ENCODE data around the gene TMEM45A.

DNA sequence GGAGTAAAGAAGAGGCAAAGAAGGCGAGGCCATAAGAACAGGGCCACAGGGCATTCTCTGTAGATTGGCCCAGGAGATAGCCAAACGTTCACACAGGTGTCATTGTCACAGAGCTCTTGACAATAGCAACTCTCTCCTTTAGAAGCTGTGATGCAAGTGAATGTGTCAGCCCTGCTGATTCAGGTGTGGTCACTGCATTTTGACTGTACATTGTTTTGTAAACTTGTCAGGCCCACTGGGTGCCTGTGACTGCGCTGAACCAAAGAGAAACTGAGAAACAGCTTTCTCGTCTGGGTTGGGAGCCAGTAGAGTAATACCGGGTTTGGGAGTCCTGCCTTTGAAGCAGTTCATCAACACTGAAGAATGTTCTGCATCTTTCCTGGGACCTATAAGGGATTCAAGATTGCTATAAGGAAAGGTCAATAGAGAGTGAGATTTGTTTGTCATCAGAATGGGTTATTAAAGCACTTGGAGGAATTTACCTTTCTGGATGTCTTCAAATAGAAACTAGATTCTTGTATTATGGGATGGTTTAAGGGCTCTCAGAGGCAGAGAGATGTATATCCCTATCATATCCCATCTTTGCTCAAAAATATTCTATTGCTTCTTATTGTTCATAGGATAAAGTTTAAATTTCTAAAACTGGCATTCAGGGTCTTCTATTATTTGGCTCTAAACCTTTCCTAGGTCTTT, 45.4 kb downstream of the TMEM45A start:
- TF ChIP-seq MAX (IDR thresholded peaks at IDR 0.05; ENCODE audit: insufficient read depth, insufficient read length) (no peak), EZH2 (IDR thresholded peaks at IDR 0.05; ENCODE audit: borderline replicate concordance, low read depth, low read length, severe bottlenecking) (no peak), POLR2AphosphoS5 (IDR thresholded peaks at IDR 0.05; ENCODE audit: insufficient read depth, low read depth, low read length) (no peak), POLR2A (IDR thresholded peaks at IDR 0.05; ENCODE audit: low read depth, low read length) (no peak), CTCF (IDR thresholded peaks at IDR 0.05; ENCODE audit: extremely low read depth in 1 of 2, insufficient read depth in 1 of 2, low read depth in 1 of 2, low read length in 2 of 2) (no peak)
